HFF-Myc (cell line): ENCODE results near the gene LDB3.
A peak's percentile ranks its signal among the peaks of the same experiment; 100 is the strongest.

ENCODE experiments used
- DNase-seq: peaks from one replicate; pipeline ENCODE4 v3.0.0-alpha.2; 2011; ENCODE audit warnings: low read depth; ENCODE audit errors: extremely low read depth
- H3K4me3 ChIP-seq: replicated peaks from 2 replicates; pipeline ENCODE4 v1.5.1; 2011; ENCODE audit warnings: low read depth, mild to moderate bottlenecking, control low read depth, low read length
- TF ChIP-seq, protein P1 (sequence below): IDR thresholded peaks from 2 replicates; pipeline ENCODE4 v1.5.1; 2012; ENCODE audit warnings: mild to moderate bottlenecking, low read depth, low read length, control low read depth; ENCODE audit errors: missing control alignments

LDB3 gene

DNA sequence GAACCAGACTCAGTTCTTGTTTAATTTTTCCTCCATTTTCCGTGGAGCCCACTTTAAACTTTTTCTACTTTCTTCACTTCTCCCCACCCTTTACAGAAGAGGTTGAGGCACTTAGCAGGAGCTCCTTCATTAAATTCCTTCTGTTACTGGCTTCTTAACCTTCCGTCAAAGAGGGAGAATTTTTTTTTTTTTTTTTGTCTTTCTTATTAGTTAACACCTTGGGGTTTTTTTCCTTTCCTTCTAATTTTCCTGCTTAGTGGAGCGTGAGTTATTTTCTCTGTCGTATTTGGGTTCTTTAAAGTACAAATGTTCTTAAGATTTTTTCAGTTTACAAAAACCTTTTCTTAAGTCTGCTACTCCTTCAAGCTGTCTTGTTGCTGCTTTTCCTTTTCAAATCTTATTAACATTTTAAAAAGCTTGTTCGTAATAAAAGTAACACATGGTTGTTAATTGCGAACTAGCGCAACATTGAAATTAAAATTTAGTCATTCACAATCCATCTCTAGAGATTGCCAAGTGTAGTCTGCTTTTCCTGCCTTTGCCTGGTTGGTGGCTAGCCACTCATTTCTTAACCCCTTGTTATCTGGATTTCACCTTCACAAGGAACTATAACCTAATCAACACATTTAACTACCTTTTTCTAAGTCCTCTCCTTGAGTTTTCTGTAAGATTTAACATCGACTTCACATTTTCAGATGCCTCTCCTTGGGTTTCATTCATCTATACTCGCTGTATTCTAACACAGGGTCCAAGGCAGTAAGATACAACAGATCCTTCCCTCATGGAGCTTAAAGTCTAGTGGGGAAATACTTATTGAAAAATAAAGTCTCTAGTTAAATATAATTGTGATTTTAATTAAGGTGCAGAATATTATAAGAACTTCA is 90.1 kb downstream of the LDB3 start:
- DNase-seq = no peak
- TF ChIP-seq, protein P1, sequence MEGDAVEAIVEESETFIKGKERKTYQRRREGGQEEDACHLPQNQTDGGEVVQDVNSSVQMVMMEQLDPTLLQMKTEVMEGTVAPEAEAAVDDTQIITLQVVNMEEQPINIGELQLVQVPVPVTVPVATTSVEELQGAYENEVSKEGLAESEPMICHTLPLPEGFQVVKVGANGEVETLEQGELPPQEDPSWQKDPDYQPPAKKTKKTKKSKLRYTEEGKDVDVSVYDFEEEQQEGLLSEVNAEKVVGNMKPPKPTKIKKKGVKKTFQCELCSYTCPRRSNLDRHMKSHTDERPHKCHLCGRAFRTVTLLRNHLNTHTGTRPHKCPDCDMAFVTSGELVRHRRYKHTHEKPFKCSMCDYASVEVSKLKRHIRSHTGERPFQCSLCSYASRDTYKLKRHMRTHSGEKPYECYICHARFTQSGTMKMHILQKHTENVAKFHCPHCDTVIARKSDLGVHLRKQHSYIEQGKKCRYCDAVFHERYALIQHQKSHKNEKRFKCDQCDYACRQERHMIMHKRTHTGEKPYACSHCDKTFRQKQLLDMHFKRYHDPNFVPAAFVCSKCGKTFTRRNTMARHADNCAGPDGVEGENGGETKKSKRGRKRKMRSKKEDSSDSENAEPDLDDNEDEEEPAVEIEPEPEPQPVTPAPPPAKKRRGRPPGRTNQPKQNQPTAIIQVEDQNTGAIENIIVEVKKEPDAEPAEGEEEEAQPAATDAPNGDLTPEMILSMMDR = no peak
- H3K4me3 ChIP-seq = peak overlapping the region; percentile 85

DNA sequence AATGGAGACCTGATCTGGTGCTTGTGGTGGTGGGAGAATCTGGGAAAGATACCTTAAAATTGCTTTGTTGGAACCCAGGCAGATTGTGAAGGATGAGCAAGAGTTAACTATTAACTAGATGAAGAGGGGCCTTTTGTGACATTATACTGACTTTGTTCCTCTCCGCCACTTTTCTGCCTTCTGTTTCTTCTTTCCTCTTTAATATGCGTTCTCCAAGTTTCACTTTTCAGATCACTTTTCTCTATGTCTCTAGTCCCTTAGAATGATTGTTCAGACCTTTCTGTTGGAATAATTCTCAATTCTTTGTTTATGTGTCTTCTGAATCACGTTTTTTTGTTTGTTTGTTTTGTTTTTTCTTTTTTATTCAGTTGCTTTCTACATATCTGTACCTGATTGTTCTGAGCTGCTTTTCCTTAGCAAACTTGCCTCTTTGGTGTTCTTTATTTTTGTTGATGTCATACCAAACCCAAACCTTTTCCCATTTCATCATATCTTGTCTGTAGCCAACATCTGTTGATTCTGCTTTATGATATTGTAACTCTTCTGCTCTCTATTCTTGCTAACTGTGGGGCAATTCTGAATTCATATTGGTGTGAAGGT is 90.9 kb downstream of the LDB3 start:
- no peak for DNase-seq
- H3K4me3 ChIP-seq = peak overlapping the region; percentile 85
- TF ChIP-seq, protein P1 = no peak

DNA sequence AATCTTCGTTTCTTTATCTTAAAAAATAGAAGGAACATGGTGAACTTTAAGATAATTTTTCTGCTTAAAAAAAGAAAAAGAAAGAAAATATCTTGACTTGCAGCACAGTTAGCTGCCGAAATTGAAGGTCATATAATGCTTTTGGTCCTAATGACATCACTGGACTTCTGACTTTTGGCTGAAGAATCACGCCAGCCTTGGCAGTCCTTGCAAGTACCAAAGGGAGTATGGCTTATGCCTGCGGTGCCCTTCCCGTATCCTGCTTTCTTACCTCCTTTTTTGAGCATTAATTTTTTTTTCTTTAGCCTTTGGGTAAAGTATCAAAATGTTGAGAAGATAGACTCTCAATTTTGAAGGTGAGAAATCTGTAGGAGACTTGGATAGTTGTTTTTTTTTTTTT is 95.1 kb downstream of the LDB3 start:
- DNase-seq = no peak
- TF ChIP-seq, protein P1 = no peak
- no peak overlapping the region for H3K4me3 ChIP-seq

DNA sequence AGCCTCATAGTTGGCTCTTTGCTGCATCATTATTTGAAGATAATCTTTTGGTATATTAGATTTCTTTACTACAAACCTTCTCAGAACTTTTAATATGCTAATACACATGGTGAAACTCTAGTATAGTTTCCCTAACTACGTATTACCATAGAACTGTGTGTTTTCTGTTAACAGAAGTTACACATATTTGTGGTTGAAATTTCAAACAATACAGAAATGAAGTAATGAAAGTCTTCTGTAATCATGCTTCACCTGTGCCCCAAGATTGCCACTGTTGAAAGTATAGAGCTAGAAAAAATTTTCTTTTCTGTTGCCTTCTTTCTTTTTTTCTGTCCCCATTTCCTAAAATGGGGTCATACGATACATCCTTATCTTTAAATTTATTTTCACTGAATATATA is 97.2 kb downstream of the LDB3 start:
- TF ChIP-seq, protein P1 = no peak
- no peak overlapping the region for H3K4me3 ChIP-seq
- DNase-seq = no peak

DNA sequence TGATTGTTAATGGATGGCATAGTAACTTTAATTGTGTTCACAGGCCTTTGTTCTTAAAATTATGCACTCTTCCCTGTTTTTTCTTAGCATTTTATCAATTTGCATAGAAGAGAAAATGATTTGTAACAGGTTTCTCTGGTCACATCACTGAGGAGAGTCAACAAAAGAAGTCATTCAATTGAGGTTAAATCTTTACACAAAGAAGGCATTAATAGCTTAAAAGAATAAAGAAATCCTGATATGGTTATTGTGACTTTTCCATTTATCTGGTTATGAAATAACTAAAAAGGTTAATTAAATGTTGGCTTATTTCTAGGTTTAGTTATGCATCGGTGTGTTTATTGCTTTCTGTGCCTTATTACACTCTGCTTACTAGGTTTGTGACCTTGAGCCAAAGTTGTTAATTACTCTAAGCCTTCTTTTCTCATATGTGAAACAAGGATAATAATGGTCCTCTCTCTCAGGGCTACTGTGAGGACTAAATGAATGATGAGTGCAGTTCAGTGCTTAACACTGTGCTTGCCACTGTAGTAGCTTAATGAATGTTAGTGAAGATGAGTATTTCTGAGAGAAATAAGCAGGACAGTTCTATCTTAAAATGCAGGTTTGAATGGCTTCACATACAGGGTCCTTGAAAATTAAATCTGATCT is 100.2 kb downstream of the LDB3 start:
- H3K4me3 ChIP-seq = no peak overlapping the region
- TF ChIP-seq, protein P1 = no peak
- no peak for DNase-seq

DNA sequence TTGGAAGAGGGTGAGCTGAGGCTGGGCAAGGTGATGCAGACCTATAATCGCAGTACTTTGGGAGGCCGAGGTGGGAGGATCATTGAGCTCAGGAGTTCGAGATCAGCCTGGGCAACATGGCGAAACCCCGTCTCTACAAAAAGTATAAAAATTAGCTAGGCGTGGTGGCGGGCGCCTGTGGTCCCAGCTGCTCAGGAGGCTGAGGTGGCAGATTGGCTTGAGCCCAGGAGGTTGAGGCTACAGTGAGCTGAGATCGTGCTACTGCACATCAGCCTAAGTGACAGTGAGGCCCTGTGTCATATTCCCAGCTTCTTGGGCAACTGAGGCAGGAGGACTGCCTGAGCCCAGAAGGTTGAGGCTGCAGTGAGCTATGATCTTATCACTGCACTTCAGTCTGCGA is 101.7 kb downstream of the LDB3 start:
- H3K4me3 ChIP-seq = no peak overlapping the region
- DNase-seq = no peak
- TF ChIP-seq, protein P1 = no peak
